NCI-H2196 (cell line): Measurements from ENCODE around the gene TRPV3.

ENCODE experiments used
- DNase-seq: peaks from one replicate; lab custom pipeline; 2025; ENCODE audit not compliant: unreplicated experiment; lab: John Stamatoyannopoulos, UW

TRPV3 gene

GRCh38 chr17:3547628-3548027, 10.0 kb downstream of the TRPV3 start:
- DNase-seq = no peak

DNA sequence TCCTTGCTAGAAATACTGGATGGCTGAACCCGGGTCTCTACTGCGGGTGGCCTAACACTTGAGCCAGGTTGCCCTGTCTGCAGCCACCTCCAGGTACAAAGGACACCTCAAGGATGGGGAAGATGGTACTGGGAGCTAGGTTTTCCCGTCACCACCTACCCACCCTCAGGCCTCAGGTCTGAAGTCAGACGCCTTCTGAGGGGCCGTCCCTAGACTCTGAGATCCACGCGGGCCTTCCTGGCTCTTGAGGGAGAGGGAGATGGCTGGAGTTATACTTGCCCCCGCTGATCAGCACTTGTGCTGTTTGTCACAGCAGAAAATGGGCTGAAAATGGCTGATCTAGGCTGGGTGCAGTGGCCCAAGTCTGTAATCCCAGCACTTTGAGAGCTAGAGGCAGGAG, 10.6 kb downstream of the TRPV3 start:
- DNase-seq = no peak

GRCh38 chr17:3546521-3546920, 11.1 kb downstream of the TRPV3 start:
- DNase-seq = no peak

DNA sequence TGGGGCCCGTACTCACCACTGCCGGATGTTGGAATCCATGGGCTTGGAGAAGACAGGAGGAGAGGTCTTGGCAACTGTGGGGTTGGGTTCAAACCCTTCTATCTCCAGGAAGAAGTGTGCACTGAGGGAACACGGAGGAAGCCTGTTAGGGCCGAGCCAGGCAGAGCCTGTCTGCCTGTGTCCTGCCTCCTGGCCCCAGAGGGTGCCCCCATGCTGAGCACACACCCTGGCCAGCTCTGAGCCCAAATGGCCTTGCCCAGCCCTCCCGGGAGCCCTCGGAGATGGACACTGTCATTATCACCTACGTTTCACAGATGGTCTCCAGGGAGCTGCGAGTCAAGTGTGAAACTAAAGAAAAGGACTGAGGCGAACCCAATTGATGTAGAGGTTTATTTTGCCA, 12.5 kb downstream of the TRPV3 start:
- DNase-seq = no peak

GRCh38 chr17:3544365-3544764, 13.2 kb downstream of the TRPV3 start:
- DNase-seq = no peak

GRCh38 chr17:3543453-3543852, 14.2 kb downstream of the TRPV3 start:
- no peak for DNase-seq

DNA sequence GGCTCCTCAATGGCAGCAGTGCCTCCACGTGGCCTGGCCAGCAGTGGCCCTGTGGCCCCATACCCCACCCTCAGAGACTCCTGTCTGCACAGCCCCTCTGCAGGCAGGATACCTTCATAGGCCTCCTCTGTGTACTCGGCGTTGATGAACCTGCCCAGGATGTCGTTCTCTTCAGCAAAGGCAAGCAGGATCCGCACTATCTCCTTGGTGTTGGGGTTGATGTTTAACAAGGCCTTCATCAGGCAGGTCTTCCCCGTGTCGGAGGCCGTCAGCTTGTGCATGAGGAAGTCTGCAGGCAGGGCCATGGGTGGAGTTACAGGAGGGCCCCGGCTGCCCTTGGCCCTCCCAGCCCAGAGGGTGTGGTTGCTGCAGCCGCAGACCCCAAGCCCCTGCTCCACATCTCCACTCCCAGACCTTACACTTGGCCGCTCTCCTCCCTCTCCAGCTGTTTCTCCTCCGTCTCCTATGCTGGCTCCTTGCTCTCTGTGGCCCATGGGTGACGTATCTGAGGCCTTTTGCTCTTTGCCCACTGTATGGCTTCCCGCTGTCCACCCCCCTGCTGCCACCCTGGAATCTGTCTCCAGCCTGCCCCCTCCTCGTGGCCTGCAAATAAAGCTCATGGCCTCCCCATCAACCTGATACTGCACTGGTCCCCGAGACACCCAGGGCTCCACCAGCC, 15.1 kb downstream of the TRPV3 start:
- no peak for DNase-seq

DNA sequence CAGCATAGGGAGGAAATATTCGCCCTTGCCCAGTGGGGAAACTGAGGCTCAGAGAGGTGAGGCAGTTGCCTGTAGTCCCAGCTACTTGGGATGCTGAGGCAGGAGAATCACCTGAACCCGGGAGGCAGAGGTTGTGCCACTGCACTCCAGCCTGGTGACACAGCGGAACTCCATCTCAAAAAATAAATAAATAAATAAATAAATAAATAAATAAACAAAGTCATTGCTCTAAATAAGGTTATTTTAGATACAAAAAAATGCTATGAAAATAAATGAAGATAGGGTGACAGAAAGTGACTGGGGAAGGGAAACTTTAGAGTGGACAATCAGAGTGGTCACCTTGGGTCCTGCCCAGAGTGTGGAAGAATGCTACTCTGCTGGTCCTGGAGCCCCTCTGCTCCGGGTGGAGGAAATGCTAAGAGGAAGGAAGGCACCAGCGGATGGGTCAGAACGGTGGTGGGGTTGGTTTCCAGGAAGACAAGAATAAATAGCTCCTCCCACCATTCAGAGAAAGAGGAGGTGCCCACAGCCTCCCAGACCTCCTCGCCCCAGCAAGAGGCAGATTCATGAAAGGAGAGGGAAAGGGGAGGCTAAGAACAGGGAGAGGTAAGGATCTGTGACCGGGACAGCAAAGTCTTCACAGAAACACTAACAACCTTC, 17.6 kb downstream of the TRPV3 start:
- DNase-seq = no peak

GRCh38 chr17:3536716-3537115, 20.9 kb downstream of the TRPV3 start:
- DNase-seq = no peak

DNA sequence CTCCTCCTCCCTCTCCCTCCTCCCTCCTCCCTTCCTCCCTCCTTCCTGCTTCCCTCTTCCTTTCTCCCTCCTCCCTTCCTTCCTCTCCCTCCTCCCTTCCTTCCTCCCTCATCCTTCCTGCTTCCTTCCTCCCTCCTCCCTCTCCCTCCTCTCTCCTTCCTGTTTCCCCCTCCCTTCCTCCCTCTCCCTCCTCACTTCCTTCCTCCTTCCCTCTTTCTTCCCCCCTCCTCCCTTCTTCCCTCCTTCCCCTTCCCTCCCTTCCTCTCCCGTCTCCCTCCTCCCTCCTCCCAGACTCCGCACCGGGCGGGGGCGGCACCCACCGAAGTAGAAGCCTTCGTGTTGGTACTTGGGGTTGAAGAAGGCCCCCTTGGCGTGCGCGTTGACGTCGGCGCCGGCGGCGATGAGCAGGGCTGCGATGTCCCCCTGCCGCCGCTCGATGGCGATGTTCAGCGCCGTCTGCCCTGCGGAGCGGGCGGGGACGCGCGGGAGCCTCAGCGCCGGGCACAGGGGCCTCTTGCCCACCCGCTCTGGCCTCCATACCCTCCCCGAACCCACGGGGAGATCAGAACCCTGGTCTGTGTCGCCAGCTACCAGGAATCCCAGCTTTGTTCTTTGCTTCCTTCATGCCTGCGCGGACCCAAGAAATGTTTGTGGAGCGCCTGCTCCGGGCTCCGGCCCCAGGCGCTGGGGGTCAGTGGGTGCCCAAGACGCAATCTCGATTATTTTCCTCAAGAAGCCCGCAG, 22.2 kb downstream of the TRPV3 start:
- DNase-seq = no peak

DNA sequence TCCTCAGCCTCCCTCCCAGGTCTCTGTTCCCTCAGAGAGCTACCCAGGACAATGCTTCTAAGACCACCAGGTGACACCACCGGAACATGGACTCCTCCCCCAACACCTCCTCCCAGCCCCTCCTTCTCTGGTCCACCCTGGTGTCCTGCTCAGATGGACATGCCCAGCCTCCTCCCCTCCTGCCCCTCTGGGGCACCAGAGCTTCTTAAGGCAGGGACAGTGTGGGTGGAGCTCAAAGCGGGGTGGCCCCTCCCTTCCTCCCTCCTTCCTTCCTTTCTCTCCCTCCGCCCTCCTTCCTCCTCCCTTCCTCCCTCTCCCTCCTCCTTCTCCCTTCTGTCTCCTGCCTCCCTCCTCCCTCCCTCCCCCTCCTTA, 22.7 kb downstream of the TRPV3 start:
- no peak for DNase-seq

DNA sequence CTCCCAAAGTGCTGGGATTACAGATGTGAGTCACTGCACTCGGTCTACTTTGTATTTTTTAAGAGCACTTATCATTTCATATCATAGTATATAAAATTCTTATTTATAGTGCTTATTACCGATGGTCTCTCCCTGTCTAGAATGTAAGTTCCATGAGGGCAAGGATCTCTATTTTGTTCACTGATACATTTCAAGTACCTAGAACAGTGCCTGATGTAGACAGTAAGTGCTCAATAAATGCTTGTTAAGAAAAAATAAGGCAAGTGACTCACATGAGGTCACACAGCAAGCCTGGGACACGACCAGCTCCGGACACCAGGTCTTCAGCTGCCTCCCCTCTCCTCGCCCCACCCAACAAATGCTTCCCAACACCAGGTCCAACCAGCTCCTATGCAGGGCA, 23.9 kb downstream of the TRPV3 start:
- DNase-seq = no peak

DNA sequence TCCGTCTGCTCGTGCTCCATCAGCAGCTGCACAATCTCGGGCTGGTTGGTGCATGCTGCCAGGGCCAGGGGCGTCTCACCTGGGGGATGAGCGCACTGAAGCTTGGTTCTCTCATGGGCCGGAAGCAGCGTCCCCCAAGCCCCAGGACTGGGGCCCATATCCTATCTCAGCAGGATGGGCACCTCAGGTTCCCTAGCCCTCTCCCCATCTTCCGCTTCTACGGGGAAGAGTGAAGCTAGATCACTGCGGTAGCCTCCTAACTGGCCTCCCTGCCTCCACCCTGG, 24.8 kb downstream of the TRPV3 start:
- DNase-seq = no peak

GRCh38 chr17:3532106-3532858, 25.3 kb downstream of the TRPV3 start:
- no peak for DNase-seq

DNA sequence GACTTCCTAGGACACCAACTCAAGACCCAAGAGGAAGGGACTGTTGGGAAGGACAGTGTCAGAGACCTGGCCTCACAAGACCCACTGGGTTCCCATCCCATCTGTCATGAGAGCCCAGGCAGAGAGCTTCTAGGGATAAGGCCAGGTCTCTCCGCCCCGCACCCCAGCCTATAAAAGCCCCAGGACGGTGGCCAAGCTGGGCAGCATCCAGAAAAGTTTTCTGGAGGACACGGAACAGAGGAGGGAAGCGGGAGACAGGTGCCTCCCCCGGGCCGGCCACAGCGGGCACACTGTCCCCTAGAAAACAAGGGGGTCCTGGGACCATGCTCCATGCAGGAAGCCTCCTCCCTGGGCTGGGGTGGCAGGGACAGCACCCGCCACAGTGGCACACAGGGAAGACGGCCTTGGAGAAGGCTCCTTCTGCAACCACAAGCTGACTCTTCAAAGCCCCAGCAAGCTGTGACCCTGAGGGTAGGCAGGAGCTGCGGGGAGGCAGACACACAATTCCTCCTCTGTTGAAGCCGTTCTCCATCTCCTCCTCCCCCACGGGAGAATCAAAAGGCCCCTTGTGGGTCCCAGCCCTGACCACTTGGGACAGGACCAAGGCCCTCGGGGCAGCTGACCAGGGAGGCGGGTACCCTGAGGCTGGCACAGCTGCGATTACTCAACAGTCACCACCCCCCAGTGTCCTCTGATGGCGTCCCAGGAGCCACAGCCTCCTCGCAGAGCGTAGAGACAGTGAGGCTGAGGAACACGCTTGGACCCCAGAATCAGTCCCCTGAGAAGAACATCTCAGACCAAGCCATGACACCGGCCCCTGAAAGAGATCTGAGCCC, 26.1 kb downstream of the TRPV3 start:
- DNase-seq = no peak

GRCh38 chr17:3529817-3530741, 27.5 kb downstream of the TRPV3 start:
- DNase-seq = no peak

GRCh38 chr17:3528880-3529511, 28.6 kb downstream of the TRPV3 start:
- DNase-seq = no peak

- DNase-seq = no peak
These were observed 29.2 kb downstream of the TRPV3 start for GRCh38 chr17:3528403-3528851.

DNA sequence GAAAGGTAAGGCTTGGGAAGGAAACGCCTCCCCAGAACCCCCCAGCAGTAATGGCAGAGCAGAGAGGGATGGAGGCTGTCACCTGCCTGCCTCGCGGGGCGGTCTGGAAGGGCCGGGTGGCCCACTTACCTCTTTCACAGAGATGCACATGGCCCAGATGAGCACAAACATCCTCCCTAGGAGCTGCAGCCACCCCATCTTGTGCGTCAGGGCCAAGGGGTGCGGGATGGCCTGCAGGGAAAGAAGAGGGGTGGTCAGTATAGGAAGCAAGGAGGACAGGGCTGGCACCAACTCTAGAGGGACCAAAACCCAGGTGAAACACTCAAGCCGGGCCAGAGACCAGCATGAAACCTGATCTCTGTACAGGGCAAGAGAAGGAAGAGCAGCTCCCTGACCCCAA, 29.7 kb downstream of the TRPV3 start:
- DNase-seq = no peak
